Fibroblast of lung (primary cell): ENCODE data around the gene CRTAC1. TPM values are rescaled to one million over a fixed set of nuclear protein-coding genes. Genes with fewer than 3 reads are reported as not detected.

Experiments
- DNase-seq, 2 donors: peaks; one replicate each; pipeline versions ENCODE4 v3.0.0 to v3.0.0-alpha.2; 2010; ENCODE audit warnings: low read depth in 2 of 2
- H2AFZ ChIP-seq: 2 replicates; pipeline ENCODE4 v1.5.1; 2012; ENCODE audit warnings: low read length, control low read depth, inconsistent platforms
- H3K27ac ChIP-seq: 2 replicates; pipeline ENCODE4 v1.5.1; 2011; ENCODE audit warnings: low read length, control low read depth; ENCODE audit not compliant: insufficient read depth
- H3K27me3 ChIP-seq: 2 replicates; pipeline ENCODE4 v1.5.1; 2011; ENCODE audit warnings: mild to moderate bottlenecking, low read length; ENCODE audit not compliant: control insufficient read depth, insufficient read depth
- H3K36me3 ChIP-seq: 2 replicates; pipeline ENCODE4 v1.5.1; 2011; ENCODE audit warnings: low read length; ENCODE audit not compliant: control insufficient read depth, insufficient read depth
- H3K4me1 ChIP-seq: 2 replicates; pipeline ENCODE4 v1.5.1; 2011; ENCODE audit warnings: low read length; ENCODE audit not compliant: control insufficient read depth, insufficient read depth; ENCODE audit errors: extremely low read depth
- H3K4me2 ChIP-seq: 2 replicates; pipeline ENCODE4 v1.5.1; 2011; ENCODE audit warnings: low read length, control low read depth; ENCODE audit not compliant: insufficient read depth; ENCODE audit errors: extremely low read depth
- H3K4me3 ChIP-seq, 4 experiments: fragments of 200-600 bp in 1 of 4; sonication (generic) in 1 of 4; replicated peaks in 1 of 4; 2 replicates each; pipeline ENCODE4 v1.5.1; 2011 to 2016; ENCODE audit warnings: low read length in 4 of 4, low read depth in 3 of 4, mild to moderate bottlenecking in 3 of 4, control low read depth in 2 of 4, inconsistent platforms in 1 of 4, mixed read lengths in 1 of 4; ENCODE audit not compliant: insufficient read depth in 1 of 4; ENCODE audit errors: control extremely low read depth in 1 of 4
- H3K79me2 ChIP-seq: 2 replicates; pipeline ENCODE4 v1.5.1; 2012; ENCODE audit warnings: mild to moderate bottlenecking, low read length, inconsistent platforms; ENCODE audit not compliant: control insufficient read depth, insufficient read depth
- H3K9ac ChIP-seq: 2 replicates; pipeline ENCODE4 v1.5.1; 2011; ENCODE audit warnings: mild to moderate bottlenecking, low read length, control low read depth; ENCODE audit not compliant: insufficient read depth
- H3K9me3 ChIP-seq: 2 replicates; pipeline ENCODE4 v1.5.1; 2012; ENCODE audit warnings: low read depth, low read length; ENCODE audit not compliant: control insufficient read depth, insufficient read depth
- H4K20me1 ChIP-seq: 2 replicates; pipeline ENCODE4 v1.5.1; 2011; ENCODE audit warnings: low read length; ENCODE audit not compliant: control insufficient read depth, insufficient read depth; ENCODE audit errors: extremely low read depth
- EZH2 ChIP-seq: IDR thresholded peaks from 2 replicates; pipeline ENCODE4 v1.5.1; 2012; ENCODE audit warnings: low read length, control low read depth, mild to moderate bottlenecking; ENCODE audit errors: missing control alignments
- polyA plus RNA-seq, 2 donors: library from polyadenylated mRNA; depleted of rRNA in 1 of 2; stranded (reverse) in 1 of 2; unstranded in 1 of 2; fragments of >200 nt; gene quantifications; 2 replicates each; pipeline ENCODE4 v1.2.1, GENCODE V29; 2011 to 2012; ENCODE audit warnings: missing spikeins in 1 of 2
- total RNA-seq: library from RNA; depleted of rRNA; stranded (reverse); fragments of >200 nt; gene quantifications from 2 replicates; pipeline ENCODE4 v1.2.1, GENCODE V29; 2014
- TF ChIP-seq, protein P1 (sequence below), 2 donors: IDR thresholded peaks in 1 of 2; conservative IDR thresholded peaks in 1 of 2; 1 replicate in 1 of 2; 2 replicates in 1 of 2; pipeline ENCODE4 v1.5.1; 2011 to 2012; ENCODE audit warnings: low read length in 2 of 2, control low read depth in 1 of 2, inconsistent platforms in 1 of 2, low read depth in 1 of 2, mild to moderate bottlenecking in 1 of 2

Gene CRTAC1
- total and polyA plus RNA-seq, 2 donors (not counting 1 experiment from before 2014, with no cell fraction given) = not detected

GRCh38 chr10:97905276-97905675, 125.1 kb downstream of the CRTAC1 start:
- no peak overlapping the region for H3K27ac ChIP-seq
- no peak overlapping the region for H3K4me3 ChIP-seq
- no peaks in the 10 kb centered on the region for H3K79me2 ChIP-seq
- no peaks in the 10 kb centered on the region for H3K27me3 ChIP-seq
- no peak overlapping the region for H3K9ac ChIP-seq
- no peak for DNase-seq
- no peak overlapping the region for H3K4me2 ChIP-seq
- H3K9me3 ChIP-seq = no peaks in the 10 kb centered on the region
- no peak overlapping the region for H2AFZ ChIP-seq
- H3K4me1 ChIP-seq = no peaks in the 10 kb centered on the region
- H3K36me3 ChIP-seq = no peaks in the 10 kb centered on the region
- no peaks in the 10 kb centered on the region for H4K20me1 ChIP-seq
- TF ChIP-seq EZH2 = no peak
- TF ChIP-seq, protein P1, sequence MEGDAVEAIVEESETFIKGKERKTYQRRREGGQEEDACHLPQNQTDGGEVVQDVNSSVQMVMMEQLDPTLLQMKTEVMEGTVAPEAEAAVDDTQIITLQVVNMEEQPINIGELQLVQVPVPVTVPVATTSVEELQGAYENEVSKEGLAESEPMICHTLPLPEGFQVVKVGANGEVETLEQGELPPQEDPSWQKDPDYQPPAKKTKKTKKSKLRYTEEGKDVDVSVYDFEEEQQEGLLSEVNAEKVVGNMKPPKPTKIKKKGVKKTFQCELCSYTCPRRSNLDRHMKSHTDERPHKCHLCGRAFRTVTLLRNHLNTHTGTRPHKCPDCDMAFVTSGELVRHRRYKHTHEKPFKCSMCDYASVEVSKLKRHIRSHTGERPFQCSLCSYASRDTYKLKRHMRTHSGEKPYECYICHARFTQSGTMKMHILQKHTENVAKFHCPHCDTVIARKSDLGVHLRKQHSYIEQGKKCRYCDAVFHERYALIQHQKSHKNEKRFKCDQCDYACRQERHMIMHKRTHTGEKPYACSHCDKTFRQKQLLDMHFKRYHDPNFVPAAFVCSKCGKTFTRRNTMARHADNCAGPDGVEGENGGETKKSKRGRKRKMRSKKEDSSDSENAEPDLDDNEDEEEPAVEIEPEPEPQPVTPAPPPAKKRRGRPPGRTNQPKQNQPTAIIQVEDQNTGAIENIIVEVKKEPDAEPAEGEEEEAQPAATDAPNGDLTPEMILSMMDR (conservative IDR thresholded peaks at IDR 0.05 in 1 of 2, IDR thresholded peaks at IDR 0.05 in 1 of 2; ENCODE audit: low read depth in 1 of 2, low read length in 2 of 2) = no peak

DNA sequence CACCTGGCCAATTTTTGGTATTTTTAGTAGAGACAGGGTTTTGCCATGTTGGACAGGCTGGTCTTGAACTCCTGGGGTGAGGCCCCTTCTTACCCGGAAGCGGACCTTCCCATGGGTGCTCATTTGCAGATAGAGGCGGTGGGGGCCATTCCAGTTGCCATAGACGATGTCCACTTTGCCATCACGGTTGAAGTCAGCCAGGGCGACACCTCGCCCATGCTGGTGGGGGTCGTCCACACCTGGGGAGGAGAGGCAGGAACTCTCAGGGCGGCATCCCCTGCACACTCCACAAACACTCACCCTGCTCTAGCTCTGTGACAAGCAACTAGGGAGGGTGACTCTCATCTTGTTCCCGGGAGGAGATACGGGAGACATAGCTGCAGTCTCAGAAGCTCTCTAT, 125.8 kb downstream of the CRTAC1 start:
- H3K4me3 ChIP-seq = no peak overlapping the region
- H3K9ac ChIP-seq = no peak overlapping the region
- no peaks in the 10 kb centered on the region for H3K4me1 ChIP-seq
- no peaks in the 10 kb centered on the region for H3K9me3 ChIP-seq
- no peaks in the 10 kb centered on the region for H3K27me3 ChIP-seq
- TF ChIP-seq, protein P1 (conservative IDR thresholded peaks at IDR 0.05 in 1 of 2, IDR thresholded peaks at IDR 0.05 in 1 of 2; ENCODE audit: low read depth in 1 of 2, low read length in 2 of 2) = no peak
- no peak for TF ChIP-seq EZH2
- H2AFZ ChIP-seq = no peak overlapping the region
- H3K36me3 ChIP-seq = no peaks in the 10 kb centered on the region
- H3K79me2 ChIP-seq = no peaks in the 10 kb centered on the region
- H3K4me2 ChIP-seq = no peak overlapping the region
- DNase-seq = no peak
- no peak overlapping the region for H3K27ac ChIP-seq
- H4K20me1 ChIP-seq = no peaks in the 10 kb centered on the region

GRCh38 chr10:97904018-97904381, 126.4 kb downstream of the CRTAC1 start:
- Histone ChIP-seq H3K9ac (no peak overlapping the region), H3K4me1 (no peaks in the 10 kb centered on the region), H3K27ac (no peak overlapping the region), H2AFZ (no peak overlapping the region), H4K20me1 (no peaks in the 10 kb centered on the region), H3K4me2 (no peak overlapping the region), H3K4me3 (no peak overlapping the region), H3K9me3 (no peaks in the 10 kb centered on the region), H3K27me3 (no peaks in the 10 kb centered on the region), H3K79me2 (no peaks in the 10 kb centered on the region), H3K36me3 (no peaks in the 10 kb centered on the region)
- DNase-seq = no peak
- TF ChIP-seq, protein P1 (conservative IDR thresholded peaks at IDR 0.05 in 1 of 2, IDR thresholded peaks at IDR 0.05 in 1 of 2; ENCODE audit: low read depth in 1 of 2, low read length in 2 of 2) = no peak
- no peak for TF ChIP-seq EZH2
